Measurements from ENCODE around the gene SKIC8. TPM values are rescaled to one million over a fixed set of nuclear protein-coding genes. Genes with fewer than 3 reads are reported as not detected.

SKIC8 gene
- total RNA-seq, 1 donor from 2014 or later = 49.0 TPM

DNA sequence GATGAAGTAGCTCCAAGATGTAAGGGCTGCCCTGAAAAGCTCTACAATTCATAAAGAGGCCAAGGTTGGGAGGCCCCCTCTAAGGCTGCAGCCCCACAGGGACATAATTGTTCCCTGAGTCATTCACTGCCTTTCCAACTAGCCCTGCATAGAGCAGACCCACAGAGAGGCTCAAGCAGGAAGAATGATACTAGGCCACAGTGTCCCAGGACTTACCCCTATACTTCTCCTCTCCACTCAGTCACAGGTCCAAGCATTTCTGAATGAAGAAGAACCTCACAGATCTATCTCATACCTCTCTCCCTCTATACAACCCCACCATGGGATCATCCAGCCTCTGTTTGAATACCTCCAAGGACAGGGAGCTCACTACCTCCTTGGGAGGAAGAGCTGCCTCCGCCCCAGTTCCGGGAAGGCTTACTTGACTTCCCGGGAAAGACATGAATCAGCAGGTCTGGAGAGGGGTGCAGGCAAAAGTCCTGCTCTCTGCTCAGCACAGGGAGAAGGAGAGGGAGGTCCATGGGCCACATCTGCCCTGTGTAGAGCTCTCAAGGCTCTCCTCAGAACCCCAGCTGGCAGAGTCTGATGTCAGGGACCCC is 6.9 kb upstream of the SKIC8 start:
- TF ChIP-seq, protein P1, sequence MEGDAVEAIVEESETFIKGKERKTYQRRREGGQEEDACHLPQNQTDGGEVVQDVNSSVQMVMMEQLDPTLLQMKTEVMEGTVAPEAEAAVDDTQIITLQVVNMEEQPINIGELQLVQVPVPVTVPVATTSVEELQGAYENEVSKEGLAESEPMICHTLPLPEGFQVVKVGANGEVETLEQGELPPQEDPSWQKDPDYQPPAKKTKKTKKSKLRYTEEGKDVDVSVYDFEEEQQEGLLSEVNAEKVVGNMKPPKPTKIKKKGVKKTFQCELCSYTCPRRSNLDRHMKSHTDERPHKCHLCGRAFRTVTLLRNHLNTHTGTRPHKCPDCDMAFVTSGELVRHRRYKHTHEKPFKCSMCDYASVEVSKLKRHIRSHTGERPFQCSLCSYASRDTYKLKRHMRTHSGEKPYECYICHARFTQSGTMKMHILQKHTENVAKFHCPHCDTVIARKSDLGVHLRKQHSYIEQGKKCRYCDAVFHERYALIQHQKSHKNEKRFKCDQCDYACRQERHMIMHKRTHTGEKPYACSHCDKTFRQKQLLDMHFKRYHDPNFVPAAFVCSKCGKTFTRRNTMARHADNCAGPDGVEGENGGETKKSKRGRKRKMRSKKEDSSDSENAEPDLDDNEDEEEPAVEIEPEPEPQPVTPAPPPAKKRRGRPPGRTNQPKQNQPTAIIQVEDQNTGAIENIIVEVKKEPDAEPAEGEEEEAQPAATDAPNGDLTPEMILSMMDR (IDR thresholded peaks at IDR 0.05; ENCODE audit: insufficient read depth, low read length, severe bottlenecking) = no peak
- Histone ChIP-seq H3K36me3 (ENCODE audit: control insufficient read depth, insufficient read depth, low read length) (no peaks in the 10 kb centered on the region), H3K27me3 (ENCODE audit: control insufficient read depth, insufficient read depth, low read length) (no peaks in the 10 kb centered on the region), H3K4me3 (ENCODE audit: low read depth, low read length) (no peak overlapping the region)
- FAIRE-seq (no peak), DNase-seq (ENCODE audit: low read depth) (no peak)

DNA sequence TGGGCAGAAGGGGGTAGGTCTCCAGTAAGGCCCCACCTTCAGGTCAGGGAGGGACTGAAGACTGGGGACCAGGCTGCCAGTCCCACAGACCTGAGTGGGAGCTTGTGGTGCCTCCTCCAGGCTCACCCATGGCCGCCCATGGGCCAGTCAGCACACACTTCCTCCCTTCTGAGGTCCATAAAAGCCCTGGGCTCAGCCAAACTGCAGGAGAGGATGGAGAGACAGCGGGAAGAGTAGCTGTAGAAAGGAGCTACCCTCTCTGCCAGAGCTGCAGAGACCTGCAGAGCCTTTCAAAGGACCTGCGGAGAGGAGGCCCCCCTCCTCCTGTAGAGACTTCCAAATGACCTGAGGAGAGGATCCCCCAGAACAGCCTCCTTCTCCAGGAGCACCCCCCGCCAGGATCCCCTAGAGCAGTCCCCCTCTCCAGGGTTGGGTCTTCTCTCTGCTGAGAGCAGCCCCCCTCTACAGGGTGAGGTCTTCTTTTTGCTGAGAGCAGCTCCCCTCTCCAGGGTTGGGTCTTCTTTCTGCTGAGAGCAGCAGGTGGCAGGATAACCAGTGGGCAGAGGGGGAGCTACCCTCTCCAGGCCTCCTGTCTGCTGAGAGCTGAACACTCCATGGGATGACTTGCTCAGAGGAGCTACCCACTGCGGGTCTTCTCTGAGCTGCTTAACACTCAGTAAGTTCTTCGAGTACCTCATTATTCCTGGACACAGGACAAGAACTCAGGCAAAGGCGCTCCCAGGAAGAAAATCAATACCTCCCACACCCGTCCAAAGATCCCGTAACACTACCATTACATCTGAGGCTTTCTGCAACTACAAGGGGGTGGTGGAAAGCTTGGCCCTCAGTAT is 5.0 kb upstream of the SKIC8 start:
- TF ChIP-seq, protein P1 (IDR thresholded peaks at IDR 0.05; ENCODE audit: insufficient read depth, low read length, severe bottlenecking) = no peak
- Histone ChIP-seq H3K36me3 (ENCODE audit: control insufficient read depth, insufficient read depth, low read length) (no peaks in the 10 kb centered on the region), H3K4me3 (ENCODE audit: low read depth, low read length) (no peak overlapping the region), H3K27me3 (ENCODE audit: control insufficient read depth, insufficient read depth, low read length) (no peaks in the 10 kb centered on the region)
- DNase-seq (ENCODE audit: low read depth) (no peak), FAIRE-seq (no peak)

DNA sequence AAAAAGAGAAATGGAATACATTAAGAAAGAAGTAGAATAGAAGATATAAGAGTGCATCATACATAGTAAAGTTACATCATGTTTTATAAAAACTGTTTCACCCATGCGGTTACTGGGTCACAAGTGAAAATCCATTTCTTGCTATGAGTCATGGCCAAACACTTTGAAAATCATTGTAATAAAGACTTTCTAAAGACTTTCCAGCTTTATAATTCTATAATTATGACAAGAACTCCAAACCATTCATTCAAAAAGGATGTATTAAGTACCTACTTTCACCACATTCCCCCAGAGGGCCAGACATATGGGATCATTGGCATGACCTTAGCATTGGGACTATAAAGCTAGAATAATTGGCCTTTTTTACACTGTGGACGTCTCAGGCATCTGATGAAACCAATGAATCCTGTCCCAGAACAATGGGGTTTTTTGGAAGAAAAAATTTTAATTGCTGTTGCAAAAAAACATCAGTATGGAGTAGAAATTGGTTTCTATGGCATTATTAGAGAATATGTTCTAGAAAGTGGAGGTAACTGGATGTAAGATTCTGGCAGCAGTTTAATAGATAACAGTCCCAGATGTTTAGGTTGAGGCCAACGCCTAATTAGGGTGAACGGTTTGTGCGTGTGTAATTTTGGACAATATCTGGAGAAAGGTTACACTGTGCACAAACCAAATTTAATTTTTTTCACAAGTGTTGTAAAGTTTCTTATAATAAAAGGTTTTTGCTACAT is 3.3 kb upstream of the SKIC8 start:
- H3K4me3 ChIP-seq (ENCODE audit: low read depth, low read length) = no peak overlapping the region
- H3K36me3 ChIP-seq (ENCODE audit: control insufficient read depth, insufficient read depth, low read length) = no peaks in the 10 kb centered on the region
- no peaks in the 10 kb centered on the region for H3K27me3 ChIP-seq (ENCODE audit: control insufficient read depth, insufficient read depth, low read length)
- DNase-seq (ENCODE audit: low read depth) (no peak), FAIRE-seq (no peak)
- TF ChIP-seq, protein P1 (IDR thresholded peaks at IDR 0.05; ENCODE audit: insufficient read depth, low read length, severe bottlenecking) = no peak

DNA sequence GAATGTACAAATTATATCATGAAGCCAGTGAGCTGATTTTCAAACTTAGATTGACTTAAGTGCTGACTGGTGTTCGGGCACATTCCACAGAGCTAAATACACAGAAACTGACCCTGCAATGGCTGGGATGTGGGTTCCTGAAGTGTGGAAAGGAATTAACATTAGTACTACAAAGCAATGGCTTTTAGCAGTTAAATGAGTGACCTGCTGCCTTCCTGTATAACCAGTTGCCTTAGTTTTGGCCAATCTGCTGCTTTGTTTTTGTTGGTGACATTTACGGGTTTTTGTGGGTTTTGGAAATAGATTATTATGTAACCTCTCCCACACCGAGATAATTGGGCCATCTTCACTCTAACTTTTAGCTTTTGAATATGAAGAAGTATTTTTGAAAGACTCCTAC is 2.4 kb upstream of the SKIC8 start:
- H3K27me3 ChIP-seq (ENCODE audit: control insufficient read depth, insufficient read depth, low read length) = no peaks in the 10 kb centered on the region
- FAIRE-seq (no peak), DNase-seq (ENCODE audit: low read depth) (no peak)
- TF ChIP-seq, protein P1 (IDR thresholded peaks at IDR 0.05; ENCODE audit: insufficient read depth, low read length, severe bottlenecking) = no peak
- no peak overlapping the region for H3K4me3 ChIP-seq (ENCODE audit: low read depth, low read length)
- no peaks in the 10 kb centered on the region for H3K36me3 ChIP-seq (ENCODE audit: control insufficient read depth, insufficient read depth, low read length)

DNA sequence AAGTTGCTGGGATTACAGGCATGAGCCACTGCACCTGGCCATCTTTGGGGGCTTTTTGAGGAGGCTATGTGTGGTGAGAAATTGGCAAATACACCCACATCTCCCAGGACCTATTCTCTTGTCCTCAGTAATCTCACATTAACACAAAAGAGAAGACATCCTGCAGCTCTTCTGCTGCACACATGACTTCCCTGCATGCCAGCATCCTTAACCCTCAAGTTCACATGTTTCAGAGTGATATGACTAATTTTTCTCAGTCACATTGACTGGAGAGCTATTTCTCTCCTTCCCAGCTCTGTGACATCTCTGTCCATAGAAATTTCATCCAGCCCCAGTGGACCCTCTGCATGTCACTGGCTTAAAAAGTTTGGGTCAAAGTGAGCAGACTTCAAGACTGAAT is 1.9 kb upstream of the SKIC8 start:
- DNase-seq (ENCODE audit: low read depth) (no peak), FAIRE-seq (no peak)
- TF ChIP-seq, protein P1 (IDR thresholded peaks at IDR 0.05; ENCODE audit: insufficient read depth, low read length, severe bottlenecking) = no peak
- Histone ChIP-seq H3K27me3 (ENCODE audit: control insufficient read depth, insufficient read depth, low read length) (no peaks in the 10 kb centered on the region), H3K36me3 (ENCODE audit: control insufficient read depth, insufficient read depth, low read length) (no peaks in the 10 kb centered on the region), H3K4me3 (ENCODE audit: low read depth, low read length) (no peak overlapping the region)

Measured in bronchial epithelial cell (primary cell).